Prostate gland (tissue), 2 donors: ENCODE results near the gene TRAPPC3.

Source experiments
- CTCF ChIP-seq, 4 experiments: fragments of 200-600 bp in 2 of 4; fragments of 450-650 bp in 2 of 4; sonication (generic) in 2 of 4; IDR thresholded peaks; 1 replicate in 3 of 4; 2 replicates in 1 of 4; pipeline ENCODE4 v1.5.1; 2016 to 2019; ENCODE audit warnings: antibody characterized with exemption in 4 of 4, mild to moderate bottlenecking in 2 of 4, moderate library complexity in 2 of 4
- POLR2A ChIP-seq: fragments of 450-650 bp; IDR thresholded peaks from one replicate; pipeline ENCODE4 v1.6.1; 2016; ENCODE audit warnings: antibody characterized with exemption, mild to moderate bottlenecking
- POLR2AphosphoS5 ChIP-seq: sonication (generic); formaldehyde crosslinking; IDR thresholded peaks from one replicate; pipeline ENCODE4 v1.6.1; 2017; ENCODE audit warnings: antibody characterized with exemption

- TF ChIP-seq CTCF (IDR thresholded peaks at IDR 0.05) = peak; percentile 93 to 99 (median 99)
- TF ChIP-seq POLR2A = peak; percentile 84
- TF ChIP-seq POLR2AphosphoS5 = peak; percentile 96
These were observed 60.5 kb downstream of the TRAPPC3 start, which contains the start of gene ADPRS for GRCh38 chr1:36088577-36089392.
